ENCODE data around the gene ALX3. TPM values are rescaled to one million over a fixed set of nuclear protein-coding genes. Genes with fewer than 3 reads are reported as not detected.

Gene ALX3
- total and polyA plus RNA-seq, 2 of the 8 experiments (the other 6 are each of a cell fraction or from before 2014, with no cell fraction given): 0.20 TPM; not detected in 1

DNA sequence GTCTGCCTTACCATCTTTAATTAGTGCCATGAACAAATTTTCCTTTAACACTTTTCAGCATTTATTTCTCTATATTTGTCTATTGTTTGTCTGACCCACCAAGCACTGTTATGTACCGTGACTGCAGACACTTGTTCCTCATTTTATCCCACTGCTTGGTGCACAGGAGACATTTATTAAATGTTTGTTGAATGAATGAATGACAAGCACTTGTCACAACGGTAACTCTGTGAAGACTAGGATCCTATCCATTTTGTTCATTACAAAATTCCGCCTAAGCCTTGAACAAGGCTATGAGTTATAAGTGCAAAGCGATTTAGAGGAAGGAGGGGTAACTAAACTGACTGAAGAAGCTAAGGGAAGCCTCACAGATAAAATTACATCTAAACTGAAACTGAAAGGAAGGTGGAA, 36.4 kb downstream of the ALX3 start:
- H3K4me3 ChIP-seq (ENCODE audit: extremely low read depth in 1 of 4, insufficient read depth in 2 of 4, low read depth in 3 of 4, low read length in 4 of 4): peak overlapping the region in 3 of 4 experiments; percentile 71 to 97 (median 86); a peak in 6 of 8 replicates
- no peak overlapping the region for H3K23ac ChIP-seq (ENCODE audit: insufficient read length)
- TF ChIP-seq CHD2 (IDR thresholded peaks at IDR 0.05; ENCODE audit: low read length): no peak
- TF ChIP-seq MAFK (IDR thresholded peaks at IDR 0.05; ENCODE audit: low read depth, low read length): no peak
- no peak for TF ChIP-seq KDM5A (IDR thresholded peaks at IDR 0.05; ENCODE audit: low read length)
- no peak for TF ChIP-seq CEBPB (IDR thresholded peaks at IDR 0.05; ENCODE audit: low read depth, low read length)
- TF ChIP-seq TAF7 (optimal IDR thresholded peaks at IDR 0.05; ENCODE audit: borderline replicate concordance, low read depth, low read length): no peak
- TF ChIP-seq, protein P1, sequence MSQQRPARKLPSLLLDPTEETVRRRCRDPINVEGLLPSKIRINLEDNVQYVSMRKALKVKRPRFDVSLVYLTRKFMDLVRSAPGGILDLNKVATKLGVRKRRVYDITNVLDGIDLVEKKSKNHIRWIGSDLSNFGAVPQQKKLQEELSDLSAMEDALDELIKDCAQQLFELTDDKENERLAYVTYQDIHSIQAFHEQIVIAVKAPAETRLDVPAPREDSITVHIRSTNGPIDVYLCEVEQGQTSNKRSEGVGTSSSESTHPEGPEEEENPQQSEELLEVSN (IDR thresholded peaks at IDR 0.05): no peak
- TF ChIP-seq, protein P2, sequence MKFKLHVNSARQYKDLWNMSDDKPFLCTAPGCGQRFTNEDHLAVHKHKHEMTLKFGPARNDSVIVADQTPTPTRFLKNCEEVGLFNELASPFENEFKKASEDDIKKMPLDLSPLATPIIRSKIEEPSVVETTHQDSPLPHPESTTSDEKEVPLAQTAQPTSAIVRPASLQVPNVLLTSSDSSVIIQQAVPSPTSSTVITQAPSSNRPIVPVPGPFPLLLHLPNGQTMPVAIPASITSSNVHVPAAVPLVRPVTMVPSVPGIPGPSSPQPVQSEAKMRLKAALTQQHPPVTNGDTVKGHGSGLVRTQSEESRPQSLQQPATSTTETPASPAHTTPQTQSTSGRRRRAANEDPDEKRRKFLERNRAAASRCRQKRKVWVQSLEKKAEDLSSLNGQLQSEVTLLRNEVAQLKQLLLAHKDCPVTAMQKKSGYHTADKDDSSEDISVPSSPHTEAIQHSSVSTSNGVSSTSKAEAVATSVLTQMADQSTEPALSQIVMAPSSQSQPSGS (IDR thresholded peaks at IDR 0.05; ENCODE audit: low read length): no peak
- TF ChIP-seq SIN3A (conservative IDR thresholded peaks at IDR 0.05 in 1 of 2, IDR thresholded peaks at IDR 0.05 in 1 of 2; ENCODE audit: low read depth in 1 of 2, low read length in 2 of 2): no peak
- no peak for TF ChIP-seq POU5F1 (IDR thresholded peaks at IDR 0.05; ENCODE audit: low read depth, low read length)
- TF ChIP-seq ZNF274 (IDR thresholded peaks at IDR 0.05; ENCODE audit: borderline replicate concordance, extremely low read depth, low read length): no peak
- no peak for TF ChIP-seq NRF1 (IDR thresholded peaks at IDR 0.05; ENCODE audit: low read depth, low read length)

More for the DNA sequence above, 36.4 kb downstream of the ALX3 start:
- H3K79me2 ChIP-seq (ENCODE audit: control insufficient read depth in 1 of 2, insufficient read depth in 2 of 2, low read length in 2 of 2): peaks cover 9 to 27% of the 10 kb centered on the region in 2 experiments
- H3K4me1 ChIP-seq (replicated peaks in 1 of 4; ENCODE audit: control insufficient read depth in 3 of 4, insufficient read depth in 4 of 4, low read length in 3 of 4): peaks cover 0 to 9% (median 5%) of the 10 kb centered on the region in 4 experiments; a peak in 4 of 7 replicates
- 69% methylated on average over 4 of the region's 4 CpGs; no CpG with 5 or more reads in 1 of the 2 experiments for WGBS, 2 experiments (ENCODE audit: extremely low coverage in 1 of 2, insufficient coverage in 1 of 2, insufficient read length in 1 of 2, insufficient replicate concordance in 2 of 2, low coverage in 1 of 2, low lambda C conversion rate in 2 of 2, missing lambda C conversion rate in 1 of 2)
- no peak overlapping the region for H4K8ac ChIP-seq (ENCODE audit: extremely low read depth, insufficient read depth, low read length)
- no peaks in the 10 kb centered on the region for H3K27me3 ChIP-seq (replicated peaks in 1 of 4; ENCODE audit: control insufficient read depth in 3 of 4, extremely low read depth in 1 of 4, insufficient read depth in 3 of 4, low read length in 3 of 4)
- H3K14ac ChIP-seq (ENCODE audit: insufficient read length): no peak overlapping the region
- no peak overlapping the region for H3K4ac ChIP-seq (replicated peaks; ENCODE audit: insufficient read length, low read depth, low read length)
- peak overlapping the region; percentile 11 for H4K5ac ChIP-seq (ENCODE audit: insufficient read length, low read depth, low read length)
- H3K4me2 ChIP-seq (ENCODE audit: insufficient read depth in 1 of 2, low read depth in 2 of 2, low read length in 2 of 2): peak overlapping the region; percentile 19 to 54
- no peak overlapping the region for H2BK15ac ChIP-seq (ENCODE audit: low read length)
- peaks cover 9 to 18% (median 13%) of the 10 kb centered on the region in 4 experiments for H3K36me3 ChIP-seq (ENCODE audit: control insufficient read depth in 2 of 4, insufficient read depth in 4 of 4, low read length in 3 of 4)
- no peak overlapping the region for H3K18ac ChIP-seq (ENCODE audit: extremely low read depth, low read length)
- H2BK120ac ChIP-seq (replicated peaks; ENCODE audit: low read depth, low read length): no peak overlapping the region
- no peak overlapping the region for H3K27ac ChIP-seq (ENCODE audit: low read depth, low read length)
- H3K9ac ChIP-seq (replicated peaks in 1 of 4; ENCODE audit: extremely low read depth in 1 of 4, low read depth in 3 of 4, low read length in 3 of 4): no peak overlapping the region; a peak in 1 of 7 replicates
- no peak overlapping the region for H3K56ac ChIP-seq (replicated peaks; ENCODE audit: insufficient read length, low read depth, low read length)
- no peak overlapping the region for H4K91ac ChIP-seq (replicated peaks; ENCODE audit: insufficient read length, low read length)
- no peaks in the 10 kb centered on the region for H3K9me3 ChIP-seq (ENCODE audit: insufficient read depth in 2 of 2, low read depth in 1 of 2, low read length in 1 of 2)
- H2AK5ac ChIP-seq (ENCODE audit: low read depth, low read length): no peak overlapping the region
- H4K20me1 ChIP-seq (replicated peaks in 1 of 2; ENCODE audit: control insufficient read depth in 1 of 2, insufficient read depth in 2 of 2, low read length in 2 of 2): peaks cover 0 to 7% of the 10 kb centered on the region in 2 experiments
- CTCF ChIA-PET (ENCODE audit: partially characterized antibody): interaction anchor here (0.9 to 40.7 kb wide), 7 partner anchors 12 to 378 kb away, joined by 3 to 1450 read pairs (median 5); partner anchors contain the start of genes AHCYL1 and ALX3
- peaks cover 7% of the 10 kb centered on the region; the same call in 1 of the 2 replicates for H3K23me2 ChIP-seq (ENCODE audit: low read depth, low read length)
- no peak for DNase-seq (ENCODE audit: low read depth in 1 of 2, low spot score in 2 of 2)
- no peak for FAIRE-seq
- no peak overlapping the region for H2BK20ac ChIP-seq (ENCODE audit: low read length)
- H2BK12ac ChIP-seq (ENCODE audit: low read depth, low read length): no peak overlapping the region
- peaks cover 6% of the 10 kb centered on the region; the same call in 1 of the 2 replicates for H3K79me1 ChIP-seq (ENCODE audit: low read depth, low read length)
- no peak overlapping the region for H2BK5ac ChIP-seq (ENCODE audit: low read depth, low read length)
- POLR2A ChIA-PET (ENCODE audit: partially characterized antibody): interaction anchor here (0.6 to 2.3 kb wide), 11 partner anchors 8 to 307 kb away, joined by 3 to 13 read pairs (median 4); partner anchors contain the start of gene ALX3
- peak overlapping the region; percentile 94; the same call in 1 of the 2 replicates for H2AFZ ChIP-seq (ENCODE audit: low read length)

Measured in H1 (cell line).